Esophagus muscularis mucosa (tissue), 4 donors: ENCODE results near the gene AUH. TPM values are rescaled to one million over a fixed set of nuclear protein-coding genes. Genes with fewer than 3 reads are reported as not detected.

ENCODE experiments used
- DNase-seq: peaks from one replicate; pipeline ENCODE4 v3.0.0-alpha.2; 2017; ENCODE audit errors: extremely low spot score
- H3K27ac ChIP-seq, 4 donors: fragments of 200-600 bp; sonication (generic); replicated peaks in 1 of 4; 1 replicate in 3 of 4; 2 replicates in 1 of 4; pipeline ENCODE4 v1.5.1; 2016 to 2019; ENCODE audit warnings: mild to moderate bottlenecking in 1 of 4
- H3K27me3 ChIP-seq, 4 donors: fragments of 200-600 bp; sonication (generic); one replicate each; pipeline versions ENCODE4 v1.5.1 to v1.6.0; 2016 to 2019
- H3K36me3 ChIP-seq, 4 donors: fragments of 200-600 bp; sonication (generic); one replicate each; pipeline ENCODE4 v1.5.1; 2016 to 2019
- H3K4me1 ChIP-seq, 4 donors: fragments of 200-600 bp; sonication (generic); one replicate each; pipeline ENCODE4 v1.5.1; 2016 to 2019
- H3K4me3 ChIP-seq, 4 donors: fragments of 200-600 bp; sonication (generic); 1 replicate in 2 of 4; 2 replicates in 2 of 4; pipeline ENCODE4 v1.5.1; 2016 to 2019; ENCODE audit warnings: mild to moderate bottlenecking in 4 of 4, moderate library complexity in 1 of 4
- H3K9me3 ChIP-seq, 4 donors: fragments of 200-600 bp; sonication (generic); 1 replicate in 3 of 4; 2 replicates in 1 of 4; pipeline ENCODE4 v1.5.1; 2016 to 2019
- CTCF ChIP-seq, 3 experiments: fragments of 200-600 bp in 2 of 3; fragments of 450-650 bp in 1 of 3; sonication (generic) in 2 of 3; IDR thresholded peaks; one replicate each; pipeline ENCODE4 v1.5.1; 2017 to 2019; ENCODE audit warnings: antibody characterized with exemption in 3 of 3, mild to moderate bottlenecking in 2 of 3, moderate library complexity in 1 of 3
- EP300 ChIP-seq: sonication (generic); formaldehyde crosslinking; IDR thresholded peaks from one replicate; pipeline ENCODE4 v1.6.1; 2017; ENCODE audit warnings: antibody characterized with exemption
- POLR2A ChIP-seq: fragments of 450-650 bp; IDR thresholded peaks from one replicate; pipeline ENCODE4 v1.6.1; 2017; ENCODE audit warnings: antibody characterized with exemption, moderate library complexity, mild to moderate bottlenecking, low read depth
- POLR2AphosphoS5 ChIP-seq, 2 donors: sonication (generic); formaldehyde crosslinking; IDR thresholded peaks; one replicate each; pipeline ENCODE4 v1.6.1; 2017; ENCODE audit warnings: antibody characterized with exemption in 2 of 2
- WGBS: methylation state at CpG from one replicate; pipeline ENCODE4 v1.1.5; 2018; 5-methylcytosine and 5-hydroxymethylcytosine counted together
- intact Hi-C: fragments of 100-400 bp; cut with DNase I; formaldehyde crosslinking; loops from one replicate; pipeline ENCODE4 v1.15.1; 2023
- total RNA-seq, 4 donors: library from RNA; depleted of rRNA; stranded (reverse); fragments of >200 nt; gene quantifications; one replicate each; pipeline versions ENCODE4 v1.1.0 to v1.2.1, GENCODE V29; 2016

The AUH gene
- total RNA-seq, 4 donors from 2014 or later, result 17.7 to 29.9 (median 22.3) TPM

DNA sequence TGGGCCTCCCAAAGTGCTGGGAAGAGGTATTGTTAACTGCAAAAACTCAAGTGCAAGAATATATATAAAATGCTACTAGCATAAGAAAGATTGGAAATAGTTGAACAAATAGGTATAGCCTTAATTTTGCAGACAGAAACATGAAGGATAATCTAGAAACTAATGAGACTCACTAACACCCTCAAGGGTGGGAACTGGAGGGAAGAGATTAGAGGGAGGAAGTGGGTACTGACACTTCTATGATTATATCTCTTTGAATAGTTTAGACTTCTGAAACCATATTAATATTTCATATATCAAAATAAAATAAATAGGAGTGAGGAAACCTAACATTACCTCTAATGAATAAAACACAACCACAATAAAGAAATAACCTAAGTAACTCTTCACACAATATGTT is 23.0 kb downstream of the AUH start:
- no peak for TF ChIP-seq EP300
- TF ChIP-seq CTCF (IDR thresholded peaks at IDR 0.05), result no peak
- H3K36me3 ChIP-seq, result peaks cover 0 to 46% (median 26%) of the 10 kb centered on the region in 4 donors
- intact Hi-C loops, result no loop called here
- DNase-seq, result no peak
- no peaks in the 10 kb centered on the region for H3K27me3 ChIP-seq
- H3K9me3 ChIP-seq, result no peaks in the 10 kb centered on the region
- no peak overlapping the region for H3K27ac ChIP-seq
- peaks cover 0 to 9% (median 0%) of the 10 kb centered on the region in 4 donors for H3K4me1 ChIP-seq
- H3K4me3 ChIP-seq, result no peak overlapping the region

DNA sequence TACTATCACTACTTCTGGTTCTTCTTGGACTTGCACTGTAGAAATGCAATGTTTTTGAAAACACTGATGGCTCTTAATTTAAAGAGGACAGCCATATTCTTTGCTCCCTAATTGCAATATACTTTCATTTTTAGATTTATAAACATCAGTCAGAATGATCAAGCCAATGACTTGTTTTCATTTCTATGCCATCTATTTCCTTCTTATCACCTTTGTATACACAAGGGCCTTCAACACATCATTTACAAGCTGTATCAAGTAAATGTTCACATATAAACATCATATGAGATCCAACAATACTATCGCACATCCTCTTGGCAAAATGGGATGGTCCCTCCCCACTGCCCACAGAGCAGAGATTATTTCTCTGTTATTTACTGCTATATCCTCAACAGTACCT is 24.9 kb downstream of the AUH start:
- DNase-seq, result no peak
- Histone ChIP-seq H3K36me3 (peaks cover 0 to 32% (median 16%) of the 10 kb centered on the region in 4 donors), H3K27me3 (no peaks in the 10 kb centered on the region), H3K4me3 (no peak overlapping the region), H3K9me3 (no peaks in the 10 kb centered on the region), H3K27ac (no peak overlapping the region), H3K4me1 (peaks cover 6 to 15% (median 9%) of the 10 kb centered on the region in 4 donors)
- TF ChIP-seq POLR2AphosphoS5 (IDR thresholded peaks at IDR 0.05) (no peak), CTCF (IDR thresholded peaks at IDR 0.05) (no peak), POLR2A (no peak), EP300 (no peak)
- 64% methylated on average over 1 of the region's 1 CpG for WGBS
- intact Hi-C loops, result no loop called here

GRCh38 chr9:91334053-91334452 is 27.7 kb downstream of the AUH start:
- Histone ChIP-seq H3K27ac (no peak overlapping the region), H3K27me3 (no peaks in the 10 kb centered on the region), H3K36me3 (peaks cover 0 to 9% (median under 1%) of the 10 kb centered on the region in 4 donors), H3K9me3 (no peaks in the 10 kb centered on the region), H3K4me3 (no peak overlapping the region), H3K4me1 (peaks cover 6 to 10% (median 7%) of the 10 kb centered on the region in 4 donors)
- DNase-seq, result no peak
- TF ChIP-seq POLR2AphosphoS5 (IDR thresholded peaks at IDR 0.05), result no peak
- TF ChIP-seq POLR2A, result no peak
- no peak for TF ChIP-seq EP300
- TF ChIP-seq CTCF (IDR thresholded peaks at IDR 0.05), result no peak
- intact Hi-C loops, result no loop called here
- 94% methylated on average over 4 of the region's 4 CpGs for WGBS

DNA sequence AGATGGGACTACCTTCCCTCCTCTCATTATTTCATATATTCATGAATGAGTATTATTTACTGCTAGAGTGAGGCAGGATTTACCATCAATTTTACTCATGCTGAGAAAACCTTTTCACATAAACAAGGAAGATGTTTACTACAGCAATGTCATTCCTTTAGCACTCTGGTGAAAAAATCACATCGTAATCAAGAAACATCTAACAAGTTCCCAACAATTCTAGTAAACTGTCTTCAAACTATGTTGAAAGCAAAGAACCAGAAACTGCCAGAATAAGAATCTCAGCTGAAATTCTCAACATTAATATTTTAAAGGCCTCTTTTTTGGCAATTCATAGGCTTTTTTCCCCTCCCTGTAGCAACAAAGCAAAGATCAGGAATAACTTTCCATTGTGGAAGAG is 28.2 kb downstream of the AUH start:
- intact Hi-C loops, result no loop called here
- H3K27ac ChIP-seq, result no peak overlapping the region
- no peak for DNase-seq

More for the DNA sequence above, 28.2 kb downstream of the AUH start:
- Histone ChIP-seq H3K27me3 (no peaks in the 10 kb centered on the region), H3K4me1 (peaks cover 6 to 10% (median 7%) of the 10 kb centered on the region in 4 donors), H3K4me3 (no peak overlapping the region), H3K9me3 (no peaks in the 10 kb centered on the region), H3K36me3 (peaks cover 0 to 4% (median 0%) of the 10 kb centered on the region in 4 donors)
- TF ChIP-seq CTCF (IDR thresholded peaks at IDR 0.05) (no peak), POLR2A (no peak), EP300 (no peak), POLR2AphosphoS5 (IDR thresholded peaks at IDR 0.05) (no peak)
- 100% methylated on average over 1 of the region's 1 CpG for WGBS
